IPS-18a (cell line): Measurements from ENCODE around the gene BLOC1S6.

ENCODE experiments used
- H3K27ac ChIP-seq: one replicate; pipeline ENCODE4 v1.5.1; 2013; ENCODE audit warnings: low read length
- H3K27me3 ChIP-seq: one replicate; pipeline ENCODE4 v1.6.1; 2013; ENCODE audit warnings: mild to moderate bottlenecking, low read length; ENCODE audit not compliant: control insufficient read depth, insufficient read depth
- H3K36me3 ChIP-seq: one replicate; pipeline ENCODE4 v1.6.1; 2013; ENCODE audit warnings: low read depth, low read length; ENCODE audit not compliant: control insufficient read depth
- H3K4me1 ChIP-seq: one replicate; pipeline ENCODE4 v1.6.1; 2013; ENCODE audit warnings: low read depth, low read length; ENCODE audit not compliant: control insufficient read depth
- H3K4me3 ChIP-seq: one replicate; pipeline ENCODE4 v1.5.1; 2013; ENCODE audit warnings: low read length
- H3K9ac ChIP-seq: one replicate; pipeline ENCODE4 v1.6.1; 2013; ENCODE audit warnings: mild to moderate bottlenecking, low read length, moderate library complexity
- H3K9me3 ChIP-seq: one replicate; pipeline ENCODE4 v1.6.1; 2013; ENCODE audit warnings: low read depth, low read length; ENCODE audit not compliant: control insufficient read depth

BLOC1S6 gene

DNA sequence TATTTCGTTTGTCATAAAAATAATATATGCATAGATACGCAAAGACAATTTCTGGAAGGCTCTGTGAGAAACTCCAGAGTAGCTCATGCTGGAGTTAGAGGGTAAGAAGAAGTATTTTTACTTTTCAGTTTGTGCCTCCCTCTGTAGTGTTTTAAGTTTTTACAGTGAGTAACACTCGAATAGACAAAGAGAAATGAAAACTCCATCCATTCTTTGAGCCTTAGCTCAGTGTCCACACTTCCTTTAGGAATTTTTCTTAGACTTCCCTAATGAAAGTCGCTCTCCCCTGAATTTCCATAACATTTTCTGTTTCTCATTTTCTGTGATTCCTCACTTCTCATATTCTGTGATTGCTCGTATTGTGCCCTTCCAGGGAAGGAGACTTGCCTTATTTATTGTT lies 2.1 kb downstream of the BLOC1S6 start:
- peaks cover 17% of the 10 kb centered on the region for H3K4me1 ChIP-seq
- H3K27me3 ChIP-seq, result no peaks in the 10 kb centered on the region
- H3K9ac ChIP-seq, result no peak overlapping the region
- H3K36me3 ChIP-seq, result peaks cover 5% of the 10 kb centered on the region
- no peaks in the 10 kb centered on the region for H3K9me3 ChIP-seq
- H3K27ac ChIP-seq, result no peak overlapping the region
- no peak overlapping the region for H3K4me3 ChIP-seq

DNA sequence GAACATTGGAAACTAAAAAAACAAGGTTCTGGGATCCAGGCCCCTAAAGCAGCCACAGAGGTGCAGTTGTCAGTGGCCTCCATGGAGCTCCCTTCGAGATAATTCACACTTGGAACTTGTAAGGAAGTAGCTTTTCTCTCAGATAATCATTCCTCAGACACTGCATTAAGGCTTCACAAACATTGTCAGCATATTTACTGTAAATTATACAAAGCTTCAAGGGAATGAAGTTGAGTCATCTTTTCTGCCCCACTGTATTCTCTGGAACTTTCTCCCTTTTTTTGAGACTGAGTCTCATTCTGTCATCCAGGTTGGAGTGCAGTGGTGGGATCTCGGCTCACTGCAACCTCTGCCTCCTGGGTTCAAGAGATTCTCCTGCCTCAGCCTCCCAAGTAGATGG lies 7.1 kb downstream of the BLOC1S6 start:
- no peak overlapping the region for H3K27ac ChIP-seq
- H3K4me3 ChIP-seq, result no peak overlapping the region
- H3K9ac ChIP-seq, result no peak overlapping the region
- H3K4me1 ChIP-seq, result no peaks in the 10 kb centered on the region
- peaks cover 5% of the 10 kb centered on the region for H3K36me3 ChIP-seq
- no peaks in the 10 kb centered on the region for H3K27me3 ChIP-seq
- no peaks in the 10 kb centered on the region for H3K9me3 ChIP-seq

DNA sequence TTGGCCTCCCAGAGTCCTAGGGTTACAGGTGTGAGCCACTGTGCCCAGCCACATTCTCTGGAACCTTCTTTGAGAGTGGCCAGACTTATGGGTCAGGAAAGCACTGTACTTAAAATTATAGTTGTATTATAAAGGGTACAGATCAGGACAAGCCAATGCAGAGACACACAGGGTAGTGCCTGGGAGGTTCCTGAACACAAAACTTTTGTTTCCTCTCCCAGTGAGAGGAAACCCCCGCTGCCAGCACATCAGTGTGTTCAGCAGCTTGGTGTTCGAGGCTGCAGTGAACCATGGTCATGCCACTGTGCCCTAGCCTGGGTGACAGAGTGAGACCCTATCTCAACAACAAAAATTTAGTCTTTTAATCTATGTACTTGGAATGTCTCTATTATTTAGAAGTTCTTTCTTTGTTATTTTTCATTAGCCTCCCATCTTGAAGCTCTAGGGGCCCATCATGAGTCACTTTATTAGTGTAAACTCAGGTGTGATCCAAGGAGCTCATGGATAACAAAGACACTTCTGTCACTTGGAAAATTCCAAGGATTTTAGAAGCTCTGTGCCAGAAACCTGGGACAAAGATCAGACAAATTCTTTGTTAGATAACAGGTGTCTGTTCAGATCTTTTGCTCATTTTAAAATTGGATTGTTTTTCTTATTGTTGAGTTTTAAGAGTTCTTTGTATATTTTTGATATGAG lies 7.8 kb downstream of the BLOC1S6 start:
- no peaks in the 10 kb centered on the region for H3K27me3 ChIP-seq
- no peaks in the 10 kb centered on the region for H3K9me3 ChIP-seq
- peaks cover 5% of the 10 kb centered on the region for H3K36me3 ChIP-seq
- no peak overlapping the region for H3K4me3 ChIP-seq
- no peaks in the 10 kb centered on the region for H3K4me1 ChIP-seq
- no peak overlapping the region for H3K27ac ChIP-seq
- no peak overlapping the region for H3K9ac ChIP-seq

DNA sequence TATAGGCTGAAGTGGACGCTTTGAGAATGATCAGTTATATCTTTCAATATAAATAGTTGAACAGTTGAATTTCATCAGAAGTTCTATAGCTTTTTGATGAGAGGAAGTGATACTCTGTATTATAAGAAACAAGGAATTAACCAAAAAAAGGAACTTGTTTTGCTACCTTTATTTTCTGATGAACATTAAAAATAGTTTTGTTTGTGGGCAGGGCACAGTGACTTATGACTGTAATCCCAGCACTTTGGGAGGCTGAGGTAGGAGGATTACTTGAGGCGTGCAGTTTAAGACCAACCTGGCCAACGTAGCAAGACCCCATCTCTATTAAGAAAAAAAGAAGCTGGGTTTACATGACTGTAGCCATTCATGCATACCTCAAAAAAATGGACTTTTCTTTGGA lies 16.7 kb downstream of the BLOC1S6 start:
- H3K9me3 ChIP-seq, result no peaks in the 10 kb centered on the region
- H3K4me1 ChIP-seq, result no peaks in the 10 kb centered on the region
- no peaks in the 10 kb centered on the region for H3K27me3 ChIP-seq
- no peak overlapping the region for H3K27ac ChIP-seq
- no peak overlapping the region for H3K4me3 ChIP-seq
- no peak overlapping the region for H3K9ac ChIP-seq
- H3K36me3 ChIP-seq, result peaks cover 12% of the 10 kb centered on the region

GRCh38 chr15:45604326-45604725 lies 17.1 kb downstream of the BLOC1S6 start:
- no peak overlapping the region for H3K9ac ChIP-seq
- no peaks in the 10 kb centered on the region for H3K9me3 ChIP-seq
- H3K4me1 ChIP-seq, result no peaks in the 10 kb centered on the region
- H3K36me3 ChIP-seq, result peaks cover 12% of the 10 kb centered on the region
- no peaks in the 10 kb centered on the region for H3K27me3 ChIP-seq
- H3K27ac ChIP-seq, result no peak overlapping the region
- no peak overlapping the region for H3K4me3 ChIP-seq

DNA sequence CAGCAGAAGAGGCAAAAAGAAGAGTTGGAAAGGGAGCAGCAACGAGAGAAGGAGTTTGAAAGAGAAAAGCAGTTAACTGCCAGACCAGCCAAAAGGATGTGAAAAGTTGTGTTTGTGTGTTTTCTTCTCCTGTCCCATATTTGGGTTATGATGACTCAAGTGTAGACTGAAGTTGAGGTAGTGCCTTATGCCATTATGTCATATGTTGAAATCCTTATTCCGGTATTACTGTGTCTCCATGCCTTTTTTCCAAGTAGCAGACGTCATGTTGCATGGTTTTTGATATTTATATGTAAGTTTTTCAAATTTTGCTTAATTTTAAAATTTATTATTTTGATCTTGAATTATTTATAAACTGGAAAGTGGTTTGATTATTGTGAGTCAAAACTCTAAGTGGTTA lies 19.2 kb downstream of the BLOC1S6 start:
- no peaks in the 10 kb centered on the region for H3K27me3 ChIP-seq
- H3K9ac ChIP-seq, result no peak overlapping the region
- no peaks in the 10 kb centered on the region for H3K9me3 ChIP-seq
- H3K4me3 ChIP-seq, result no peak overlapping the region
- no peak overlapping the region for H3K27ac ChIP-seq
- peaks cover 12% of the 10 kb centered on the region for H3K36me3 ChIP-seq
- H3K4me1 ChIP-seq, result no peaks in the 10 kb centered on the region

DNA sequence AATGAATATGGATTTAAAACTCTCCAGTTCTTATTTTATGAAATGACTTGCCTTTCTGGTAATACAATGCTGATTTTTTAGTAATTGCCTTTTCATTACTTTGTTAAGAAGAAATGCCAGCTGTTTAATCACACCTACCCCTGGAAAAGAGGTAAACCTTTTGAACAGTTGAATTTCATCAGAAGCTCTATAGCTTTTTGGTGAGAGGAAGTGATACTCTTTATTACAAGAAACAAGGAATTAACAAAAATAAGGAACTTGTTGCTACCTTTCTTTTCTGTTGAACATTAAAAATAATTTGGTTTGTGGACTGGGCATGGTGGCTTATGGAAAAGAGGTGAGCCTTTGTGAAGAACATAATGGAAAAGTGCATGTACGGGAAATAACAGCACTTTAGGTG lies 19.7 kb downstream of the BLOC1S6 start:
- Histone ChIP-seq H3K9me3 (no peaks in the 10 kb centered on the region), H3K4me1 (no peaks in the 10 kb centered on the region), H3K36me3 (peaks cover 12% of the 10 kb centered on the region), H3K27me3 (no peaks in the 10 kb centered on the region), H3K9ac (no peak overlapping the region), H3K4me3 (no peak overlapping the region), H3K27ac (no peak overlapping the region)

- H3K4me3 ChIP-seq, result no peak overlapping the region
- H3K9me3 ChIP-seq, result no peaks in the 10 kb centered on the region
- no peak overlapping the region for H3K27ac ChIP-seq
- H3K27me3 ChIP-seq, result no peaks in the 10 kb centered on the region
- H3K4me1 ChIP-seq, result no peaks in the 10 kb centered on the region
- H3K36me3 ChIP-seq, result peaks cover 10% of the 10 kb centered on the region
- H3K9ac ChIP-seq, result no peak overlapping the region
Observed at GRCh38 chr15:45611305-45611704, 24.1 kb downstream of the BLOC1S6 start.

GRCh38 chr15:45612790-45613415 lies 25.7 kb downstream of the BLOC1S6 start:
- H3K9ac ChIP-seq, result no peak overlapping the region
- peaks cover 1% of the 10 kb centered on the region for H3K36me3 ChIP-seq
- no peaks in the 10 kb centered on the region for H3K9me3 ChIP-seq
- no peak overlapping the region for H3K27ac ChIP-seq
- H3K4me1 ChIP-seq, result no peaks in the 10 kb centered on the region
- no peak overlapping the region for H3K4me3 ChIP-seq
- no peaks in the 10 kb centered on the region for H3K27me3 ChIP-seq

- Histone ChIP-seq H3K4me1 (no peaks in the 10 kb centered on the region), H3K27ac (no peak overlapping the region), H3K4me3 (no peak overlapping the region), H3K9ac (no peak overlapping the region), H3K36me3 (no peaks in the 10 kb centered on the region), H3K27me3 (no peaks in the 10 kb centered on the region), H3K9me3 (no peaks in the 10 kb centered on the region)
Observed at GRCh38 chr15:45616901-45617323, 29.7 kb downstream of the BLOC1S6 start.

GRCh38 chr15:45618813-45619212 lies 31.6 kb downstream of the BLOC1S6 start:
- H3K4me1 ChIP-seq, result no peaks in the 10 kb centered on the region
- H3K27ac ChIP-seq, result no peak overlapping the region
- no peaks in the 10 kb centered on the region for H3K27me3 ChIP-seq
- no peaks in the 10 kb centered on the region for H3K36me3 ChIP-seq
- no peak overlapping the region for H3K9ac ChIP-seq
- no peak overlapping the region for H3K4me3 ChIP-seq
- no peaks in the 10 kb centered on the region for H3K9me3 ChIP-seq

DNA sequence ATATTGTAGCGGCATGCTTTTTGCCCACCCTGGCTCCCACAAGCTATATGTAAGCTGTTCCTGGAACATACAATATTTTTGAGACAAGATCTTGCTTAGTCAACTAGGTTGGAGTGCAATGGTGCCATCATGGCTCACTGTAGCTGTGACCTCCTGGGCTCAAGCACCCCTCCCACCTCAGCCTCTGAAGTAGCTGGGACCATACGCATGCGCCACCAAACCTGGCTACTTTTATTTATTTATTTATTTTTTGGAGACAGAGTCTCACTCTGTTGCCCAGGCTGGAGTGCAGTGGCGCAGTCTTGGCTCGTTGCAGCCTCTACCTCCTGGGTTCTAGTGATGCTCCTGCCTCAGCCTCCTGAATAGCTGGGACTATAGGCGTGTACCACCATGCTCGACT lies 41.0 kb downstream of the BLOC1S6 start:
- peaks cover 9% of the 10 kb centered on the region for H3K9me3 ChIP-seq
- no peak overlapping the region for H3K9ac ChIP-seq
- H3K36me3 ChIP-seq, result no peaks in the 10 kb centered on the region
- no peak overlapping the region for H3K27ac ChIP-seq
- no peaks in the 10 kb centered on the region for H3K4me1 ChIP-seq
- H3K27me3 ChIP-seq, result peaks cover 10% of the 10 kb centered on the region
- no peak overlapping the region for H3K4me3 ChIP-seq
